H1 (cell line): ENCODE measurements around the gene PRKAA2. TPM values are rescaled to one million over a fixed set of nuclear protein-coding genes. Genes with fewer than 3 reads are reported as not detected.
A peak's percentile ranks its signal among the peaks of the same experiment; 100 is the strongest.

Experiments used
- CTCF ChIA-PET: fragments of 300-600 bp; sonication (Branson Sonifier 250); formaldehyde crosslinking; loops from one replicate; lab custom pipeline; 2021; ENCODE audit not compliant: partially characterized antibody; lab: Charles Lee
- POLR2A ChIA-PET: fragments of 300-600 bp; sonication (Branson Sonifier 250); formaldehyde crosslinking; loops from one replicate; lab custom pipeline; 2021; ENCODE audit warnings: inconsistent platforms; ENCODE audit not compliant: partially characterized antibody; lab: Charles Lee
- DNase-seq, 2 experiments: peaks; one replicate each; pipeline versions ENCODE4 v3.0.0 to v3.0.0-alpha.2; 2010 to 2022; ENCODE audit warnings: low spot score in 2 of 2, low read depth in 1 of 2, mixed read lengths in 1 of 2
- FAIRE-seq: peaks from 2 replicates; lab custom pipeline; 2011; peaks lifted over from hg19 to GRCh38; lab: Jason Lieb, UNC
- H2AFZ ChIP-seq: 2 replicates; pipeline ENCODE4 v1.8.1; 2012; ENCODE audit warnings: low read length, inconsistent platforms
- H2AK5ac ChIP-seq: 2 replicates; pipeline ENCODE4 v1.6.1; 2013; ENCODE audit warnings: low read depth, low read length
- H2BK120ac ChIP-seq: replicated peaks from 2 replicates; pipeline ENCODE3; 2013; ENCODE audit warnings: low read depth, low read length, inconsistent platforms
- H2BK12ac ChIP-seq: 2 replicates; pipeline ENCODE4 v1.6.1; 2013; ENCODE audit warnings: low read depth, low read length
- H2BK15ac ChIP-seq: 2 replicates; pipeline ENCODE4 v1.6.1; 2013; ENCODE audit warnings: low read length
- H2BK20ac ChIP-seq: 2 replicates; pipeline ENCODE4 v1.6.1; 2013; ENCODE audit warnings: low read length
- H2BK5ac ChIP-seq: 2 replicates; pipeline ENCODE4 v1.6.1; 2013; ENCODE audit warnings: low read depth, low read length
- H3K14ac ChIP-seq: 2 replicates; pipeline ENCODE4 v1.6.1; 2013; ENCODE audit warnings: inconsistent platforms; ENCODE audit not compliant: insufficient read length
- H3K18ac ChIP-seq: 2 replicates; pipeline ENCODE4 v1.6.1; 2013; ENCODE audit warnings: low read length; ENCODE audit errors: extremely low read depth
- H3K23ac ChIP-seq: 2 replicates; pipeline ENCODE4 v1.6.1; 2013; ENCODE audit warnings: inconsistent platforms; ENCODE audit not compliant: insufficient read length
- H3K23me2 ChIP-seq: 2 replicates; pipeline ENCODE4 v1.6.1; 2013; ENCODE audit warnings: low read depth, low read length
- H3K27ac ChIP-seq: 2 replicates; pipeline ENCODE4 v1.6.1; 2011; ENCODE audit warnings: low read depth, low read length, inconsistent platforms
- H3K27me3 ChIP-seq, 4 experiments: replicated peaks in 1 of 4; 1 replicate in 1 of 4; 2 replicates in 3 of 4; pipeline versions ENCODE4 v1.6.1 to v1.8.1; 2011 to 2013; ENCODE audit warnings: low read length in 3 of 4, mild to moderate bottlenecking in 3 of 4, inconsistent platforms in 2 of 4, mixed read lengths in 2 of 4, moderate library complexity in 1 of 4; ENCODE audit not compliant: control insufficient read depth in 3 of 4, insufficient read depth in 3 of 4; ENCODE audit errors: extremely low read depth in 1 of 4
- H3K36me3 ChIP-seq, 4 experiments: 2 replicates each; pipeline versions ENCODE4 v1.6.1 to v1.8.1; 2011 to 2013; ENCODE audit warnings: mild to moderate bottlenecking in 4 of 4, low read length in 3 of 4, moderate library complexity in 2 of 4, control low read depth in 1 of 4, inconsistent platforms in 1 of 4; ENCODE audit not compliant: insufficient read depth in 4 of 4, control insufficient read depth in 2 of 4
- H3K4ac ChIP-seq: replicated peaks from 2 replicates; pipeline ENCODE3; 2013; ENCODE audit warnings: low read length, low read depth, mixed read lengths, inconsistent platforms; ENCODE audit not compliant: insufficient read length
- H3K4me1 ChIP-seq, 4 experiments: replicated peaks in 1 of 4; 1 replicate in 1 of 4; 2 replicates in 3 of 4; pipeline versions ENCODE4 v1.6.1 to v1.8.1; 2011 to 2013; ENCODE audit warnings: low read length in 3 of 4, inconsistent platforms in 2 of 4, mixed read lengths in 1 of 4; ENCODE audit not compliant: insufficient read depth in 4 of 4, control insufficient read depth in 3 of 4
- H3K4me2 ChIP-seq, 2 experiments: 2 replicates each; pipeline versions ENCODE4 v1.6.1 to v1.8.1; 2011 to 2013; ENCODE audit warnings: low read depth in 2 of 2, low read length in 2 of 2, control low read depth in 1 of 2, inconsistent platforms in 1 of 2, mild to moderate bottlenecking in 1 of 2; ENCODE audit not compliant: insufficient read depth in 1 of 2
- H3K4me3 ChIP-seq, 4 experiments: fragments of 200-600, 300-600 bp in 1 of 4; sonication (generic), shearing (Covaris generic), sonication (Bioruptor Twin) in 1 of 4; 2 replicates each; pipeline versions ENCODE4 v1.5.1 to v1.8.1; 2011 to 2016; ENCODE audit warnings: low read length in 4 of 4, low read depth in 3 of 4, control low read depth in 2 of 4, inconsistent platforms in 2 of 4, mild to moderate bottlenecking in 2 of 4, mixed read lengths in 1 of 4, moderate library complexity in 1 of 4; ENCODE audit not compliant: insufficient read depth in 2 of 4; ENCODE audit errors: extremely low read depth in 1 of 4
- H3K56ac ChIP-seq: replicated peaks from 2 replicates; pipeline ENCODE3; 2013; ENCODE audit warnings: low read depth, mild to moderate bottlenecking, mixed read lengths, low read length, inconsistent platforms; ENCODE audit not compliant: insufficient read length
- H3K79me1 ChIP-seq: 2 replicates; pipeline ENCODE4 v1.6.1; 2013; ENCODE audit warnings: low read depth, low read length, control low read depth
- H3K79me2 ChIP-seq, 2 experiments: 2 replicates each; pipeline versions ENCODE4 v1.6.1 to v1.8.1; 2012 to 2013; ENCODE audit warnings: low read length in 2 of 2, mild to moderate bottlenecking in 2 of 2, inconsistent platforms in 1 of 2; ENCODE audit not compliant: insufficient read depth in 2 of 2, control insufficient read depth in 1 of 2
- H3K9ac ChIP-seq, 4 experiments: replicated peaks in 1 of 4; 1 replicate in 1 of 4; 2 replicates in 3 of 4; pipeline versions ENCODE4 v1.6.1 to v1.8.1; 2011 to 2013; ENCODE audit warnings: low read depth in 3 of 4, low read length in 3 of 4, control low read depth in 2 of 4, mild to moderate bottlenecking in 2 of 4, moderate library complexity in 2 of 4, inconsistent platforms in 1 of 4; ENCODE audit errors: extremely low read depth in 1 of 4
- H3K9me3 ChIP-seq, 2 experiments: 2 replicates each; pipeline versions ENCODE4 v1.6.1 to v1.8.1; 2012 to 2013; ENCODE audit warnings: mild to moderate bottlenecking in 2 of 2, moderate library complexity in 2 of 2, control low read depth in 1 of 2, inconsistent platforms in 1 of 2, low read depth in 1 of 2, low read length in 1 of 2, mixed read lengths in 1 of 2; ENCODE audit not compliant: insufficient read depth in 2 of 2
- H4K20me1 ChIP-seq, 2 experiments: replicated peaks in 1 of 2; 2 replicates each; pipeline versions ENCODE3 to v1.8.1; 2011 to 2013; ENCODE audit warnings: inconsistent platforms in 2 of 2, low read length in 2 of 2, mild to moderate bottlenecking in 1 of 2; ENCODE audit not compliant: insufficient read depth in 2 of 2, control insufficient read depth in 1 of 2
- H4K5ac ChIP-seq: 2 replicates; pipeline ENCODE4 v1.6.1; 2013; ENCODE audit warnings: low read length, low read depth, mixed read lengths, inconsistent platforms; ENCODE audit not compliant: insufficient read length
- H4K8ac ChIP-seq: 2 replicates; pipeline ENCODE4 v1.8.0; 2013; ENCODE audit warnings: mild to moderate bottlenecking, moderate library complexity, low read length, inconsistent platforms; ENCODE audit not compliant: insufficient read depth; ENCODE audit errors: extremely low read depth
- H4K91ac ChIP-seq: replicated peaks from 2 replicates; pipeline ENCODE3; 2013; ENCODE audit warnings: low read length, mixed read lengths, inconsistent platforms; ENCODE audit not compliant: insufficient read length
- CEBPB ChIP-seq: IDR thresholded peaks from 2 replicates; pipeline ENCODE4 v1.6.1; 2012; ENCODE audit warnings: low read depth, low read length
- SAP30 ChIP-seq: fragments of 300-600 bp; sonication (generic); IDR thresholded peaks from 2 replicates; pipeline ENCODE4 v1.7.1; 2012; ENCODE audit warnings: low read length, moderate library complexity, mild to moderate bottlenecking, inconsistent platforms; ENCODE audit not compliant: insufficient read depth, insufficient replicate concordance
- WGBS, 2 experiments: shearing (Covaris generic) in 1 of 2; methylation state at CpG; one replicate each; pipeline versions ENCODE4 v1.1.6 to v1.1.7; 2013 to 2015; ENCODE audit warnings: low lambda C conversion rate in 2 of 2, mixed read lengths in 2 of 2, inconsistent platforms in 1 of 2, low coverage in 1 of 2, missing lambda C conversion rate in 1 of 2; ENCODE audit not compliant: insufficient replicate concordance in 2 of 2, insufficient coverage in 1 of 2, insufficient read length in 1 of 2; ENCODE audit errors: extremely low coverage in 1 of 2, missing lambda C conversion rate in 1 of 2; 5-methylcytosine and 5-hydroxymethylcytosine counted together
- polyA plus RNA-seq, 7 experiments: library from polyadenylated mRNA; depleted of rRNA in 3 of 7; stranded (reverse) in 5 of 7; unstranded in 2 of 7; fragments of >200 nt in 5 of 7; fragments of 200-250 nt in 2 of 7; gene quantifications; 1 replicate in 5 of 7; 2 replicates in 1 of 7; 4 replicates in 1 of 7; pipeline versions ENCODE4 v1.2.1 to v1.2.3, GENCODE V29; 2011 to 2013; ENCODE audit warnings: missing spikeins in 2 of 7, mixed read lengths in 2 of 7
- total RNA-seq: library from RNA; stranded (reverse); fragmentation: NEBNext Ultra II Directional; extraction: Animal tissue kit (Norgen Biotek cat#: 25700); gene quantifications from 2 replicates; pipeline ENCODE4 v1.2.1, GENCODE V29; 2021

PRKAA2 gene
- total and polyA plus RNA-seq, 2 of the 8 experiments (the other 6 are each of a cell fraction or from before 2014, with no cell fraction given): 2.6 to 6.4 TPM

DNA sequence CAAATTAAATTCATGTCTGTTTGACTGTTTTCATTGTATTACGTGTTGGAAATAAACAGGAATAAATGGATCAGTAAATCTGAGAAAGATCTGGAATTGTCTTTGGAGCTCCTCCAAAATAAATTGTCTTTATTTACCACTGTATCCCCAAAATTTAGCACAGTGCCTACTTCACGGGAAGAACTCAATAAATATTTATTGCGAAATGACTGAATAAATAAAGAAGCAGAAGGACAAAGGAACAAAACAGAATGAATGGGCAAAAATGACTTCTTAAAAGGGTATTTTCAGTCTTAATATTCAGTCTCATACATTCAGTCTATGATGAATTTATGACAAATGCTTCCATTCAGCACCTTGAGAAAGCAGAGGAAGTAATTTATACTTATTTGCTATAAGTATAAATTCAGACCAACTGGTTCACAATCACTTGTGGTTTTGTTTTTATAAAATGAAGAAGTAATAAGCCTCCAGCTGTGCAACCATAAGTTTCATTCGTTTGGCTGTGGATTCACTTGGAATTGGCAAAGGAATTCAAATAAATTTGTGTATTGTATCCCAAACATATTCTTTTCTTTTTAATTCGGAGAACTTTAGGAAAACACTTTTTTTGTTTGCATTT is 19.2 kb upstream of the PRKAA2 start:
- H4K20me1 ChIP-seq: no peaks in the 10 kb centered on the region
- H3K9me3 ChIP-seq: no peaks in the 10 kb centered on the region
- H3K27ac ChIP-seq: no peak overlapping the region
- FAIRE-seq (no peak), DNase-seq (no peak)
- no peaks in the 10 kb centered on the region for H3K36me3 ChIP-seq
- H3K4me3 ChIP-seq: no peak overlapping the region
- no peaks in the 10 kb centered on the region for H3K27me3 ChIP-seq
- no peak overlapping the region for H2BK5ac ChIP-seq
- 75% methylated on average over 5 of the region's 5 CpGs; no CpG with 5 or more reads in 1 of the 2 experiments for WGBS, 2 experiments
- H3K79me1 ChIP-seq: no peaks in the 10 kb centered on the region
- H3K79me2 ChIP-seq: no peaks in the 10 kb centered on the region
- no peak overlapping the region for H3K4me2 ChIP-seq
- H3K9ac ChIP-seq: no peak overlapping the region
- CTCF ChIA-PET: no interaction called here
- no peak overlapping the region for H2BK12ac ChIP-seq
- H3K18ac ChIP-seq: no peak overlapping the region
- H3K23me2 ChIP-seq: no peaks in the 10 kb centered on the region; the same call in 1 of the 2 replicates
- H3K4me1 ChIP-seq: peaks cover 0 to 2% (median 0%) of the 10 kb centered on the region in 4 experiments; a peak in 1 of 7 replicates
- no peak overlapping the region for H2AFZ ChIP-seq
- H3K4ac ChIP-seq: no peak overlapping the region
- no peak overlapping the region for H2BK15ac ChIP-seq
- no peak overlapping the region for H3K23ac ChIP-seq
- H2BK120ac ChIP-seq: no peak overlapping the region
- no peak overlapping the region for H4K5ac ChIP-seq
- H3K14ac ChIP-seq: no peak overlapping the region
- no peak overlapping the region for H2BK20ac ChIP-seq
- TF ChIP-seq CEBPB (peak; percentile 48; the same call in 1 of the 2 replicates), SAP30 (no peak)
- POLR2A ChIA-PET: no interaction called here
- no peak overlapping the region for H4K91ac ChIP-seq
- no peak overlapping the region for H2AK5ac ChIP-seq
- no peak overlapping the region for H4K8ac ChIP-seq
- no peak overlapping the region for H3K56ac ChIP-seq
